Activated CD8-positive, alpha-beta memory T cell treated with anti-CD3 and anti-CD28 coated beads for 36 hours (primary cell): ENCODE data around the gene FAM20C. TPM values are rescaled to one million over a fixed set of nuclear protein-coding genes. Genes with fewer than 3 reads are reported as not detected.

Experiments used
- CTCF ChIA-PET: fragments of 350-600 bp; sonication (Branson Sonifier 250); formaldehyde crosslinking; loops from one replicate; lab custom pipeline; 2021; ENCODE audit warnings: antibody characterized with exemption; lab: Charles Lee
- POLR2A ChIA-PET: fragments of 350-600 bp; sonication (Branson Sonifier 250); formaldehyde crosslinking; loops from one replicate; lab custom pipeline; 2021; ENCODE audit warnings: antibody characterized with exemption; lab: Charles Lee
- total RNA-seq, 2 experiments: library from RNA; stranded (reverse); gene quantifications; one replicate each; pipeline ENCODE4 v1.2.3, GENCODE V29; 2021

Gene FAM20C
- total RNA-seq, 2 experiments from 2014 or later: 0.74 to 1.5 TPM

DNA sequence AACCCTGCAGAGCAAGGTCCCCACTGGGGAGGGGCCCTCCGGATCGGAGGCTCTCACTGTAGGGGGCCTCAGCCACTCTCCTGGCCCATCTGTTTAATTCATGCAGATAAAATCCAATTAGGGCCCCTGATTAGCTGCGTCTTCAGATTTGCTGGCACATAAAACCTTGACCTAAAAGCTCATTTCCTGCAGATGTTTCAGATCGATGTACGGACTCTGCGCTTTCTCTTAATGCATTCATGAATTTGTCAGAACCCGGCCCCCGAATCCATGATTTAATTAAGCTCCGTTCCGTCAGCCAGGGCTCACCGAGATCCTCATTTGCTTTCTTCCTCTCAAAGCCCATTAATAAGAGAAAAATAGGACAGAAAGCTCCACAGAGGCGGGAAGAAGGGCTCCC, 57.6 kb downstream of the FAM20C start:
- CTCF ChIA-PET: no interaction called here

DNA sequence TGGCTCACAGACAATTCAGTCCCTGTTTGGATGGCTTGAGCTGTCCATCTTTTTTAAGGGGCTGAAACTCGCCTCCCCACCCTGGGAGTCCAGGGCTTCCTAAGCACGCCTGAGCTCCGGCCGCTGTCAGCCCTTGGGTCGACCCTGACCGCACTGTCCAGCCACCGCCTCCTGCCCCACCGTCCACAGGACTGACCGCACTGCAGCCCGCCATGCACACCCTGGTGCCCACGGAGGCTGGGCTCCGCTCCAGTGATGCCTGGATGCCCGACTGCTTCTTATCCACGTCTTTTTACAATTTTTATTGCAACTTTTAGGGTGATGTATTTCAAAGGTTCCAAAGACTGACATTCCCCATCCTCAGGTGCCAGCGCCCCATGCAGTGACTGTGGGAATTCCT, 58.2 kb downstream of the FAM20C start:
- POLR2A ChIA-PET: no interaction called here
- CTCF ChIA-PET: no interaction called here

More for the DNA sequence above, 57.6 kb downstream of the FAM20C start:
- POLR2A ChIA-PET: no interaction called here

DNA sequence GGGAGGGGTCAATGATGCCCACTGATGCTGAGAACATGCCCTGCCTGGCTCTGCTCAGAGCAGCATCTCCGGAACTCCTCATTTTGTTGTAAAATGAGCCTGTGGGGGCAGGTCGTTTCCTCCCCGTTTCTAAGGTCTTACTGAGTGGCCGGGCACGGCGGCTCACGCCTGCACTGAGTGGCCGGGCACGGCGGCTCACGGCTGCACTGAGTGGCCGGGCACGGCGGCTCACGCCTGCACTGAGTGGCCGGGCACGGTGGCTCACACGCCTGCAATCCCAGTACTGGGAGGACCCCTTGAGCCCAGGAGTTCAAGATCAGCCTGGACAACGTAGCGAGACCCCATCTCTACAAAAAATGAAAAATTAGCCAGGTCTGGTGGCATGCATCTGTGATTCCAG, 58.6 kb downstream of the FAM20C start:
- ChIA-PET CTCF (no interaction called here), POLR2A (no interaction called here)

DNA sequence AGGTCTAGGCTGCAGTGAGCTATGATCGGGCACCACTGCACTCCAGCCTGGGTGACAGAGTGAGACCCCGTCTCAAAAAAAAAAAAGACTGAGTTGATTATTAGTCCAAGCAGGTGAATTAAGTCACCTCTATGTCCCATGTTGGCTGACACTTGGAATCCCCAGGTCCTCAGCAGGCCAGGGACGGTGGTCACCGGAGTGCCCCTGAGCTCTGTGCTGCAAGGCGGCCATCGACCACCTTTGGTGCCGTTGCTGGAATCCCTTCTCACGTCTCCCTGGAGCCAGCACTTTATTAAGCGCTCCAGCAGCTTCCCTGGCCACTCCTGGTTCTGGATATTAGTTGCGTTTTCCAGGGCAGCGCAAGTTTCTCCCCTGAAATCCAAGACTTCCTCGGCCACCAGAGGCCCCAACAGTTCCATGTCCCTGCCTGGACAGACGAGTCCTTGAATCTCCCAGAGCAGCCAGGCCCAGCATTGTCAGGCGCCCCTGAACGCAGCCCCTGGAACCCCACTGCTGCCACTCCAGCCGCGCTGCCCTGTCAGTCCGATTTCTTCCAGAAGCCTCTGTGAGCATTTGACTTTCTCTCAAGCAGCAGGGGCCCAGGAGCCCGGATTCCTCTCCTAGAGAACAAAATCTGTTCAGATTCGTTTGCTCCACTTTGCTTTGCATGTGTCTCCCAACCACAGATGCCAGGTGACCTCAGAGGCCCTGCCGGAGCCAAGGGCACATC, 59.2 kb downstream of the FAM20C start:
- ChIA-PET CTCF (no interaction called here), POLR2A (no interaction called here)

DNA sequence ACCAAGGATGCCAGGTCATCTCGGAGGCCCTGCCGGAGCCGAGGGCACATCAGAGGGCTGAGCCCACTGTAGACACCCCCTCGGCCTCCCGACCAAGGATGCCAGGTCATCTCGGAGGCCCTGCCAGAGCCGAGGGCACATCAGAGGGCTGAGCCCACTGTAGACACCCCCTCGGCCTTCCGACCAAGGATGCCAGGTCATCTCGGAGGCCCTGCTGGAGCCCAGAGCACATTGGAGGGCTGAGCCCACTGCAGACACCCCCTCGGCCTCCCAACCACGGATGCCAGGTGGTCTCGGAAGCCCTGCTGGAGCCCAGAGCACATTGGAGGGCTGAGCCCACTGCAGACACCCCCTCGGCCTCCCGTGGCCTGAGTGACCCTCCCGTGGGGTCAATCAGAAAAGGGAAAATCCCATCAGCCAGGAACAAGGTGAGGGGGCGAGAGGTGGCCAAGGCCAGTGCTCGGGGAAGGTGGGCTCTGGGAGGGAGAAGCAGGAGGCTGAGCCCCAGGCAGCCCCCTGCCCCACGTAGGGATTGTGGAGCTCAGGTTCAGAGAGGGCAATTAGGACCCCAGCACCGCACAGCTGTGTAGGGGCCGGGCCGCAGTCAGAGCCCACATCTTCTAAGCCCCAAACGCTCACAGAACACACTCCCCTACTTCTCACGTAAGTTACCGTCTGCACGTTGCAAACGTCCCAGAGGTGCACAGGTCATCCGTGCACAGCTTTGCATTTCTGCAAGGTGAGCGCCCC, 60.0 kb downstream of the FAM20C start:
- POLR2A ChIA-PET: no interaction called here
- CTCF ChIA-PET: interaction anchor here (1.5 kb wide), 1 partner anchor 10 kb away, joined by 4 read pairs; no protein-coding TSS in a partner anchor

DNA sequence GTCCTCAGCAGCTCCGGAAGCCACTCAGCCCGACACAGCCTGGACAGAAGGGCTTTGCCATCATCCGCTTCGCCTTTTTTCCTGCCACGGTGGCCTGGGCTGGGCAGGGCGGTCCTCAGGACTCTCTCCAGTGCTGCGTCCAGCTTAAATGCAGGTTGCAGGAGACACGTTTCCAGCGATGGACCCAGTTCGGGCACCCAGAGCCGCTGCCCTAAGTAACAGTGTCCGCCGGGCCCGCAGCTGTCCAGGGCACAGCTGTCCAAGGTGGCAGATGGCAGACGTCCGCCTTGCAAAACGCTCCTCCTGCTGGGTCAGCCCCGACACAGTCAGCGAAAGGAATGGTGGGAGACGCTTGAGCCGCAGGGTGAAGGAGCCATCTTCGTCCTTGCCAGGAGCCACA, 60.6 kb downstream of the FAM20C start:
- POLR2A ChIA-PET: no interaction called here
- CTCF ChIA-PET: interaction anchor here (1.5 kb wide), 1 partner anchor 10 kb away, joined by 4 read pairs; no protein-coding TSS in a partner anchor

DNA sequence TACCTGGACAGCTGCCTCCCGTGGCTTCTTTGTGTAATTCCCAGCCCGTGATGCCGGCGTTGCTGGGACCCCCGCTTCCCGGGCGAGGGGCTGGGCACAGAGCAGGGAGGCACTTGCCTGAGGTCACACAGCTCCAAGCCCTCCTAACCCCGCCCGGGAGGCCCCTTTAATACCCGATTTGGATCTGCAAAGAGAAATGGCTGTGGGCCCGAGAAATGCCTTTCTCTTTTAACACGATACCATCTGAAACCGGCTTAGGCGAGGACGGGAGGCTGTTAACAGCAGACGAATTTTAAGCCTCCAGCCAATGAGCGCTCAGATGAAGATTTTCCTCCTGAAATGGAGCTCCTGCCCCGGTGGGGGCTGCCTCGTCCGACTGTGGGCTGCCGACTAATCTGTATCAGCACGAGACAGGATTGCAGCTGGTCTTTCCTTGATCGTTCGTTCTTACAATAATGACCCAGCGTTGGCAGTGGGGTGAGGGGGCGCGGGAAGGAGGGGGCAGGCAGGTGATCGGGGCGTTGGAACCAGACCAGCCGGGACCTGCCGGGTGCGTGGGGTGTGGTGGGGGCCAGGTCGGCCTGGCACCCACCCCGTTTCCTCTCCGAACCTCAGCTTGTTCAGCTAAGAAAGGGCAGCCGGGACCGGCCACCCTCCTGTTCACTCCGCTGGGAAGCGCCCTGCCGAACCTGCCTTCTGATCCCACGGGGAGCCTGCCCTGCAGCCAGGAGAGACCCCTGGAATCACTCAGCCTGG, 61.4 kb downstream of the FAM20C start:
- CTCF ChIA-PET: interaction anchor here (0.5 to 1.5 kb wide), 2 partner anchors 9 to 420 kb away, joined by 3 to 4 read pairs; no protein-coding TSS in a partner anchor
- POLR2A ChIA-PET: no interaction called here

DNA sequence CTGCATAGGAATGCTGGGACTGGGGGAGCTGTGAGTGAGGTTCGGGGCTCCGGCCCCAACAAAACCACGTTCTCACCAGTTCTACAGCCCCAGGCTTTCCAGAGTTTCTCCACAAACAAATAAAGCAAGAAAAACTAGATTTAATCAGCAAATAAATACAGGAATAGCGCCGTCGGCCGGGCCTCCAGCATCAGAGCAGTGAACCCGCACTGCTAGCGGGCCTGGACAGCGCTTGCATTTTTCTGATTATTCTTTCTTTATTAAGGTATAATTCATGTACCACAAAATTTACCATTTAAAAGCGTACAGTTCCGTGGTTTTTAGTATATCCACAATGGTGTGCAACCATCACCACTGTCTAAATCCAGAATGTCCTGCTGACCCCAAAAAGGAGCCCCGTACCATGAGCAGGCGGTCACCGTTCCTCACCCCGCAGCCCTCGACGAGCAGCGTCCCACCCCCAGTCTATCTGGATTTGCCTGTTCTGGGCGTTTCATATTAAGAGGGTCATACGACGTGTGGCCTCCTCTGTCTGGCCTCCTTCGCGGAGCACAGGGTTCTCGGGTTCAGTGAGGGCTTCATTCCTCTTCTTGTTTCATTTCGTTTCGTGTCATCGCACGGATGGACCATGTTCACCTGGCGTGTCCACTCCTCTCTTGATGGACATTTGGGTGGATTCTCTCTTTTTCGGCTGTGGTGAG, 62.1 kb downstream of the FAM20C start:
- CTCF ChIA-PET: interaction anchor here (0.5 to 1.5 kb wide), 2 partner anchors 8 to 420 kb away, joined by 3 to 4 read pairs; no protein-coding TSS in a partner anchor
- POLR2A ChIA-PET: no interaction called here

DNA sequence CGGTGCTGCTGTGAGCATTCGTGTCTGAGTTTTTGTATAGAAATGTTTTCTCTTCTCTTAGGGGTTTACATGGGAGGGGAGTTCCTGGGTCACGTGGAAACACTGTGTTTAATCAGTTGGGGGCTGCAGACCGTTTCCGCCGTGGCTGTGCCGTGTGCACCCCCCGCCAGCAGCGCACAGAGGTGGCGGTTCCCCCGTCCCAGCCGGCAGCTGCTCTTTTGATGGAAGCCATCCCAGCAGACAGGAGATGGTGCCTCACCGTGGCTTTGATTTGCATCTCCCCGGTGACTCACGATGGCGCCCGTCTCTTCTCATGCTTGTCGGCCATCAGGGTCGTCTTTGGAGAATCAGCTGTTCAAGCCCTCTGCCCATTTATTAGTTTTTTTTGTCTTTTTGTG, 62.7 kb downstream of the FAM20C start:
- POLR2A ChIA-PET: no interaction called here

DNA sequence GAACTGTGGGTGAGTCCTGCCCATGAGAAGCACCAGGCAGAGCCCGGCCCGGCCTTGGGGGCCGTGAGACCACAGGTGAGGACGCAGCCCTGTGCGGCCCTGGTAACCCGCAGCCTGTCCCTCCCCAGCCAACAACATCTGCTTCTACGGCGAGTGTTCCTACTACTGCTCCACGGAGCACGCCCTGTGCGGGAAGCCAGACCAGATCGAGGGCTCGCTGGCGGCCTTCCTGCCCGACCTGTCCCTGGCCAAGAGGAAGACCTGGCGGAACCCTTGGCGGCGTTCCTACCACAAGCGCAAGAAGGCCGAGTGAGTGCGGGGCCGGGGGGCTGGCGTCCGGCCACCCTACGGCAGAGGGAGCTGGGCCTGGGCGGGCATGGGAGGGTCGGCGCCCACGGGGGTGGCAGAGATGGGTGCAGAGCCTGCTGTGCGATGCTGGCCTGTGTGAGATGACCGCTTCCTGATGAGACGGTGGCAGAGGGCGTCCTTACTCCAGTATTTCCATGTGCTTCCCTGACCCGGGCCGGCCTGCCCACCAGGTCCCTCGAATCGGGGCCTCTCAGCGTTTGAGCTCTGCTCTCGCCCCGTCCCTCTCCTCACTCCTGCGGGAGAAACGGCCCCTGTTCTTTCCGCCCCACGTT, 63.5 kb downstream of the FAM20C start:
- CTCF ChIA-PET: no interaction called here
- POLR2A ChIA-PET: no interaction called here

More for the DNA sequence above, 62.7 kb downstream of the FAM20C start:
- CTCF ChIA-PET: no interaction called here

DNA sequence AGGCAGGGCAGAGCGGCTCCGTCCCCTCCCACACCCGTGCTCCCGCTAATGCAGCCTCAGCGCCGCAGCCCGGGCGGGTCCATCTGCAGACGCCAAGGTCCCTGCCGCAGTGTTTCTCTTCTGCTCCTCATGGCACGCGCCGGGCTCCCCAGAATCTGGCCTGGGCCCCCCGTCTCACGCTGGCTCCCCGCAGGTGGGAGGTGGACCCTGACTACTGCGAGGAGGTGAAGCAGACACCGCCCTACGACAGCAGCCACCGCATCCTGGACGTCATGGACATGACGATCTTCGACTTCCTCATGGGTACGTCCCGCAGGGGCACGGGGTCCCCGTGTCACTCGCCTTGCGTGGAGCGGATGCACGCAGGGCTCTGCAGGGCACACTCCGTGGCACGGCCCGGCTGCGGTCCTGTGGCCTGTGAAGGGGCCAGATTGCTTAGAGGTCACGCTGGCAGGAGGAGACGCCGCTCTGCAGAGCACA, 64.1 kb downstream of the FAM20C start:
- ChIA-PET POLR2A (no interaction called here), CTCF (no interaction called here)

DNA sequence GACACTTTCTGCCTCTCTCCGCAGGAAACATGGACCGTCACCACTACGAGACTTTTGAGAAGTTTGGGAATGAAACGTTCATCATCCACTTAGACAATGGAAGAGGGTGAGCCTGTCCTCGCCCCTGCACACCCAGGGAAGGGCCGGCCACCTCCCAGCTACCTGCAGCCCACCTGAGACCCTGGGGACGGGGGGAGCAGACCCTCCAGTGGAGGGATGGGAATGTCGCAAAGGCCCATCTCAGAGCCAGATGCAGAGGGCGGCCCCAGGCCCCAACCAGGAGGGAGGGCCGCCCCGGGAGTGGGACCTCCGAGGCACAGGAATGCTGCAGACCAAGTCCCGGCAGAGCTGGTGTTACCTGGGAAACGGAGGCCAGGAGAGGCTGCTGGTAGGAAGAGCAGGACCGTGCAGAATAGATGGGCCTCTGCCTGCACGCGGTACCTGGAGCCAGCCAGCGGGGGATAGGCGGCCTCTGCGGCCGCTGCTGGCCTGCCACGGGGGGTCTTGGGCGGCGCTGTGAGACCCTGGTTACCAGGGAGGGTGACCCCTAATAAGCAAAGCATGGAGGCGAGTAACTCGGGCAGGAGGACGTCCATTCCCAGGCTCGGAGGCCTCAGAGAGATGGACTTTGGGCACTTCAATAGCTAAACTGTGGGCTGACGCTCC, 64.7 kb downstream of the FAM20C start:
- POLR2A ChIA-PET: no interaction called here

DNA sequence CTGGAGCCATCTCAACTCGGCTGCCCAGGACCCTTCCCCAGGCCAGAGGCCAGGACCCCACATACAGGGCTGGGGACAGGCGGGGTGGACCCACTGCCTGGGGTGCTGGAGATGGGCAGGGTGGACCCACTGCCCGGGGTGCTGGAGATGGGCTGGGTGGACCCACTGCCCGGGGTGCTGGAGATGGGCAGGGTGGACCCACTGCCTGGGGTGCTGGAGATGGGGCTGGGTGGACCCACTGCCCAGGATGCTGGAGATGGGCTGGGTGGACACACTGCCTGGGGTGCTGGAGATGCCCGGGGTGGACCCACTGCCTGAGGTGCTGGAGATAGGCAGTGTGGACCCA, 65.2 kb downstream of the FAM20C start:
- ChIA-PET CTCF (no interaction called here), POLR2A (no interaction called here)

More for the DNA sequence above, 64.7 kb downstream of the FAM20C start:
- CTCF ChIA-PET: no interaction called here

DNA sequence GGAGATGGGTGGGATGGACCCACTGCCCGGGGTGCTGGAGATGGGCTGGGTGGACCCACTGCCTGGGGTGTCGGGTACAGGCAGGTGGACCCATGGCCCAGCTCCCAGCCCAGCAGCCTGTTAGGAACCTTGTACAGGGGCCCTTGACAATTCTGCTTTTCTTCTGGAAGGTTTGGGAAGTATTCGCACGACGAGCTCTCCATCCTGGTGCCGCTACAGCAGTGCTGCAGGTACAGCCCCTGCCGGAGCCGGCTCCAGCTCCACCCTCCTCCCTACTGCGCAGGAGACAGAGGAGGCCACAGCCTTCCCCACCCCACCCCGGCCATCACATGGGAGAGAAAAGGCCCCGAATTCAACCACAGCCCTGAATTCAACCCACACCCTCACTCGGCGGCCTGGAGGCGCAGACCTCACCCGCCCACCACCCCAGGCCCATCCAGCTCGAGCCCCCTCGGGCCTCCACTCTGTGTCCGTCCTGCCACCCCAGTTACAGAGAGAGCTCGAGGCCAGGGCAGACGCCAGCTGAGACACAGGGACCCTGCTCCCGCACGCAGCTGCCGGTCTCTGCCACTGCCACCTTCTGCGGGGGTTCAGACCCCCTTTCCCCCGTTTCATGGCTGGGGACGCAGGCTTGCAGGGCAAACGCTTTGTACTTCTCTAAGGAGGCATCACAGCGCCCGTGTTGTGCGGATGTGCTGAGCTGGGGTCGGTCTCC, 66.3 kb downstream of the FAM20C start:
- ChIA-PET CTCF (interaction anchor here (0.6 kb wide), 1 partner anchor 927 kb away, joined by 3 read pairs; no protein-coding TSS in a partner anchor), POLR2A (no interaction called here)

DNA sequence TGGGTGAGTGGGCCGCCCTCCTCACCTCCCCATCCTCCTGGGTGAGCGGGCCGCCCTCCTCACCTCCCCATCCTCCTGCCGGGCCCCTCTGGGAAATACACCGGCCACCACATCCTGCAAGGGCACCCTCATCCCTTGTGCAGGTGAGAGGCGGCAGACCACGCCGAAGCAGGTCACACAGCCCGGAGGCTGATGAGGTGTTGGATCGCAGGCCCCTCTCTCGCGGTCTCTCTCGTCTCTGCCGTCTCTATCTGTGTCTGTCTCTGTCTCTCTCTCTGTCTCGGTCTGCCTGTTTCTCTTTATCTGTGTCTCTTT, 66.8 kb downstream of the FAM20C start:
- POLR2A ChIA-PET: no interaction called here
- CTCF ChIA-PET: no interaction called here

DNA sequence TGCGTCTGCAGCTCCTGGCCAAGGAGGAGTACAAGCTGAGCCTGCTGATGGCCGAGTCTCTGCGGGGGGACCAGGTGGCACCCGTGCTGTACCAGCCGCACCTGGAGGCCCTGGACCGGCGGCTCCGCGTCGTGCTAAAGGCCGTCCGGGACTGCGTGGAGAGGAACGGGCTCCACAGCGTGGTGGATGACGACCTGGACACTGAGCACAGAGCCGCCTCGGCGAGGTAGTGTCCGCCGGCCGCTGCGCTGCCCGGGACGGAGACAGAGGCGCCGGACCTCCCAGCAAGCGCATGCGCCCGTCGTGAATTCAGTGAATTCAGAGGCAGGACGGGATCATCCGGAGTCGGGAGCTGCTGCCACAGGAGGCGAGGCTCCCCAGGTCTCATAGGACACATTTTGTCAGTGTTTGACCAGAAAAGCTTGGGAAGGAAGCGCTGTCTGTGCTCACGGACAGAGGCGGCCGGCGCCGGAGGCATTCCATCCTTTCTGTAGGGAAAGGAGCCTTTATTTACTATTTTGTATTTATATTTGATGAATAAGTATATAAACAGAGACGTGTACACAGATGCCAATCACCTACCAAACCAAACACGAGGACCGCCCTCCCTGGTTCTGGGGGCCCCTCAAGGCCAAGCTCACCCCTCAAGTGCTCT, 67.5 kb downstream of the FAM20C start:
- POLR2A ChIA-PET: no interaction called here
- CTCF ChIA-PET: no interaction called here
